Measurements from ENCODE around the gene CCNYL1.
"Not testable (repeated sequence)": the region's sequence is repeated elsewhere in the genome, so short reads cannot be mapped to it uniquely, and the experiment has no call there.

Gene CCNYL1

DNA sequence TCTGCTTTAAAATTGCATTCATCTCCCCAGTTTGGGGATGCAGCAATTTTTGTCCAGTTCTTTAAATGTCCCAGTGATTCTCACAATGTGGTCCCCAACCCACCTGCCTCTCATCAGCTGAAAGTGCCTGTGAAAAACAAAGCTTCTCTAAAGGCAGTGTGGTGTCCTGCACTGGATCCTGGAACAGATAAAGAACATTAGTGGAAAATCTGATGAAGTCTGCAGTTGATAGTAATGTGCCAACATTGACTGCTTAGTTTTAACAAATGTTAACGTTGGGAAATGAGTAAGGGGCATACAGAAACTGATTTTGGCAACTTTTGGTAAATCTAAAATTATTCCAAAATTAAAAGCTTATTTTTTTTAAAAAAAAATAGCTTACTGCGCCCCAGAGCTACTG, 49.0 kb downstream of the CCNYL1 start:
- no peaks in the 10 kb centered on the region for H3K4me1 ChIP-seq
- intact Hi-C loops (cut with DNase I; ENCODE audit: low total_unique reads), result loop anchor here (10.0 kb wide), 1 partner anchor 264 kb away; the partner anchor contains the start of gene PLEKHM3

DNA sequence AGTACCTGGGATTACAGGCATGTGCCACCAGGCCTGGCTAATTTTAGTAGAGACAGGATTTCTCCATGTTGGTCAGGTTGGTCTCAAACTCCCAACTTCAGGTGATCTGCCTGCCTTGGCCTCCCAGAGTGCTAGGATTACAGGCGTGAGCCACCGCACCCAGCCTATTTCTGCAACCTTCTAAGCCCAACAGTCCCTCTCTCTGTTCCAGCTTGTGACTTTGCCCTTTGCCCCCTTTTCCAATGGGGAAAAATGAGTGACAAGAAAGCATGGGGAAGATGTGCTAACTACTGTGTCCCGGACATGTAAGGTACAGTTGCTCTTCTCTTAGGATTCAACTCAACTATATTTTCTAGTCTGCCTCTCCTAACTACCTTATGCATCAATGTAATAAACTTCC, 50.0 kb downstream of the CCNYL1 start:
- not testable (repeated sequence) for H3K4me1 ChIP-seq, H3K36me3 ChIP-seq, DNase-seq, H3K9me3 ChIP-seq, H3K27ac ChIP-seq, H3K4me3 ChIP-seq, H3K27me3 ChIP-seq
- intact Hi-C loops (cut with DNase I; ENCODE audit: low total_unique reads), result loop anchor here (10.0 kb wide), 1 partner anchor 263 kb away; the partner anchor contains the start of gene PLEKHM3

More for the DNA sequence above, 49.0 kb downstream of the CCNYL1 start:
- Histone ChIP-seq H3K27ac (no peak overlapping the region), H3K27me3 (no peaks in the 10 kb centered on the region), H3K9me3 (no peaks in the 10 kb centered on the region), H3K36me3 (peaks cover 6 to 9% (median 7%) of the 10 kb centered on the region in 3 donors), H3K4me3 (no peak overlapping the region)
- DNase-seq, result no peak
- TF ChIP-seq, protein P1, sequence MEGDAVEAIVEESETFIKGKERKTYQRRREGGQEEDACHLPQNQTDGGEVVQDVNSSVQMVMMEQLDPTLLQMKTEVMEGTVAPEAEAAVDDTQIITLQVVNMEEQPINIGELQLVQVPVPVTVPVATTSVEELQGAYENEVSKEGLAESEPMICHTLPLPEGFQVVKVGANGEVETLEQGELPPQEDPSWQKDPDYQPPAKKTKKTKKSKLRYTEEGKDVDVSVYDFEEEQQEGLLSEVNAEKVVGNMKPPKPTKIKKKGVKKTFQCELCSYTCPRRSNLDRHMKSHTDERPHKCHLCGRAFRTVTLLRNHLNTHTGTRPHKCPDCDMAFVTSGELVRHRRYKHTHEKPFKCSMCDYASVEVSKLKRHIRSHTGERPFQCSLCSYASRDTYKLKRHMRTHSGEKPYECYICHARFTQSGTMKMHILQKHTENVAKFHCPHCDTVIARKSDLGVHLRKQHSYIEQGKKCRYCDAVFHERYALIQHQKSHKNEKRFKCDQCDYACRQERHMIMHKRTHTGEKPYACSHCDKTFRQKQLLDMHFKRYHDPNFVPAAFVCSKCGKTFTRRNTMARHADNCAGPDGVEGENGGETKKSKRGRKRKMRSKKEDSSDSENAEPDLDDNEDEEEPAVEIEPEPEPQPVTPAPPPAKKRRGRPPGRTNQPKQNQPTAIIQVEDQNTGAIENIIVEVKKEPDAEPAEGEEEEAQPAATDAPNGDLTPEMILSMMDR (IDR thresholded peaks at IDR 0.05), result no peak

DNA sequence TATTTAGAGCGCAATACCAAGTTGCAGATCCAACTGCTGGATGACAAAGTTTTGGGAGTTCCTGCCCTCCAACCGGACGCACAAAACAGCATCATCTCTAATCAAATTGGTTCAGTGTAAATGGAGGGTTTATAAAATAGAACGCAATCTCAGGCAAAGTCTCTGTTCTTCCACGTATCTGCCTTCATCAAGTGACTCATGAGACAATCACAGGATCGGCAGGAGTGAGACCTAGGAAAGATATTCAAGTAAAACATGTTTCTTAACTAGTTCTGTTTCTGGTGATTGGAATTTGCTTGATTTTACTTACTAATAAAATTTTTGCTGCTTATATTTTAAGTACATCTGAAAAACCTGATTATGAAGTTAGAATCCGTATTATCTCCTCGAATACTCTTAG, 50.7 kb downstream of the CCNYL1 start:
- no peaks in the 10 kb centered on the region for H3K27me3 ChIP-seq
- H3K9me3 ChIP-seq, result no peaks in the 10 kb centered on the region
- no peak for DNase-seq
- intact Hi-C loops (cut with DNase I; ENCODE audit: low total_unique reads), result loop anchor here (10.0 kb wide), 1 partner anchor 263 kb away; the partner anchor contains the start of gene PLEKHM3
- peaks cover 0 to 5% (median 2%) of the 10 kb centered on the region in 4 donors for H3K4me1 ChIP-seq
- TF ChIP-seq, protein P1 (IDR thresholded peaks at IDR 0.05), result no peak
- no peak overlapping the region for H3K4me3 ChIP-seq
- H3K36me3 ChIP-seq, result peaks cover 9 to 14% (median 11%) of the 10 kb centered on the region in 3 donors
- no peak overlapping the region for H3K27ac ChIP-seq

DNA sequence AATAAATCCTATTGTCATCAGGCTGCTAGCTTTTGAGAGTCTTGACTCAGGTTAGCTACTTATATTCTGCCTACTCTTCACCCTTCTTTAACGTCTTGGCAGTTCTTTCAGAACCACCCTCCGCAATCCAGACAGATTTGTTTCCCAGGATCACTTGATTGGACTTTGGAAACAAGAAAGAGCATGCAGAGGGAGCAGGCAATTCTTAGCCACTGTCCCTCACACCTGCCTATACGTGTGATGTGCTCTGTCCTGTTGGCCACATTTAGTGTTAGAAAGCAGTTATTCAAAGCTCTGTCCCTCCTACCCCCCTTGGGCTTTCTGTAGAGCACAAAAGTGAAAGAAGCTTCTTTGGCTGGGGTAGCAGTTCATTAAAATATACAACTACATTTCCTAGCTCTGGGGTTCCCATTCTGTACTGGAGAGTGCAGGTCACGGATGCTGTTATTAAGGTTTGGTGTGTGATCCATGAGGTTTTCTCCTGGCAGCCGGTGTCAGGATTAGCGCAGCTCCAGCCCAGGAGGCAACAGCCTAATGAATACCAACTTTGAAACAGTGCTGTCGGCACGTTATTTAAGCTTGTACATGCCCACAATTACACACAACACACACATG, 52.0 kb downstream of the CCNYL1 start:
- H3K27ac ChIP-seq, result no peak overlapping the region
- intact Hi-C loops (cut with DNase I; ENCODE audit: low total_unique reads), result loop anchor here (10.0 kb wide), 1 partner anchor 261 kb away; the partner anchor contains the start of gene PLEKHM3
- peaks cover 0 to 17% (median 13%) of the 10 kb centered on the region in 4 donors for H3K4me1 ChIP-seq
- H3K4me3 ChIP-seq, result no peak overlapping the region
- H3K9me3 ChIP-seq, result no peaks in the 10 kb centered on the region
- no peak for DNase-seq
- peaks cover 13 to 17% (median 16%) of the 10 kb centered on the region in 3 donors for H3K36me3 ChIP-seq
- H3K27me3 ChIP-seq, result no peaks in the 10 kb centered on the region
- TF ChIP-seq, protein P1 (IDR thresholded peaks at IDR 0.05), result no peak

DNA sequence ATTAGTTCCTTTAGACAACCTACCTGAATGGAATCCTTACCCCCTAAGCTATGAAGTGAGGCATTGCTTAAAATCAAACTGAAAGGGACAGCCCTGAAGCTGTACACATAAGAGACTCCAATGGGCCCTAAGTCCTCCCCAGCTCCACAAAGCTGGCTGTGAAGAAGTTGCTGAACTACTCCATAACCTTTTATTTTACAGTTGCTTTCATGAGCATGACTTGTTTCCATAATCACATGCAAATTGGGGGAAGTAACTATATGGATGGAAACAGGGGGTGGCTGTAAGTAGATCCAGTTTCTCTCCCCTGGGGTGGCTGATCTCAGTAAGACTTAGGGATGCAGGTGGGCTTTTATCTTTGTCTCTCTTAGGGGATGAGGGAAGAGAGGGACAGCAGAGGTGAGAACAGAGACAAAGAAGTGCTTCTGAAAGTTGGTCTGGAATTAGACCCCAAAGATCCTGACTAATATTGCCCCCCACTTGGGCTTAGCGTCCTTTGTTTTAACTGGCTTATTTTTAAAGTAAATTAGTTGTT, 52.7 kb downstream of the CCNYL1 start:
- Histone ChIP-seq H3K9me3 (no peaks in the 10 kb centered on the region), H3K36me3 (peaks cover 13 to 17% (median 16%) of the 10 kb centered on the region in 3 donors), H3K4me1 (peaks cover 0 to 20% (median 13%) of the 10 kb centered on the region in 4 donors), H3K4me3 (no peak overlapping the region), H3K27me3 (no peaks in the 10 kb centered on the region), H3K27ac (no peak overlapping the region)
- intact Hi-C loops (cut with DNase I; ENCODE audit: low total_unique reads), result loop anchor here (10.0 kb wide), 1 partner anchor 261 kb away; the partner anchor contains the start of gene PLEKHM3
- DNase-seq, result no peak
- TF ChIP-seq, protein P1 (IDR thresholded peaks at IDR 0.05), result no peak

DNA sequence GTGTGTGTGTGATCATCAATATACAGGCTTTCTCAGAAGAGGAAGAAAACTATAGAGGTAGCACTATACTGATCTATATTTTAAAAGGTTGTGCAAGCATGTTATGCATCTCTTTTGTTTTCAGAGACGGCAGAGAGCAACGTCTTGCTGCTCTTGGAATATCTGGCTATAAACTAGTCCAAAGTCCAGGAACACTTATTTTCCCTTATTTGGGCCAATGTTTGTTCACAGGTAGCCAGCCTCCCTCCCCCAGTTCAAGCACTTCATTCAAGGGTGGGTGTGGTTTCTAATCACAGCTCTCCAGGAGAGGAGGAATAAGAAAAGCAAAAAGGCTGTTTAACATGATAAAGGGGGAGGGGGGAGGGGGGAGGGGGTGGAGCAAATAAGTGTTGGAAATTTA, 54.1 kb downstream of the CCNYL1 start:
- Histone ChIP-seq H3K36me3 (peaks cover 10 to 13% (median 13%) of the 10 kb centered on the region in 3 donors), H3K4me3 (no peak overlapping the region), H3K27ac (no peak overlapping the region), H3K27me3 (no peaks in the 10 kb centered on the region), H3K4me1 (peaks cover 0 to 20% (median 14%) of the 10 kb centered on the region in 4 donors), H3K9me3 (no peaks in the 10 kb centered on the region)
- DNase-seq, result no peak
- intact Hi-C loops (cut with DNase I; ENCODE audit: low total_unique reads), result loop anchor here (5.0 to 10.0 kb wide), 2 partner anchors 207 to 259 kb away; partner anchors contain the start of gene PLEKHM3
- TF ChIP-seq, protein P1 (IDR thresholded peaks at IDR 0.05), result no peak

Data from tibial artery (tissue), 4 donors.